SU-DHL-6 (cell line): ENCODE measurements around the gene IL1RL1.

ENCODE experiments used
- CTCF ChIP-seq: fragments of 200-600 bp; sonication (generic); IDR thresholded peaks from one replicate; pipeline ENCODE4 v1.5.1; 2017; ENCODE audit warnings: antibody characterized with exemption, mild to moderate bottlenecking, low read length, moderate library complexity; ENCODE audit not compliant: insufficient read depth, poor library complexity, severe bottlenecking
- EZH2phosphoT487 ChIP-seq: fragments of 200-600 bp; sonication (generic), shearing (Covaris generic); conservative IDR thresholded peaks from 2 replicates; pipeline ENCODE4 v1.6.1; 2018; ENCODE audit warnings: mild to moderate bottlenecking, antibody characterized with exemption, low read length, moderate library complexity, mixed read lengths

- no peak for TF ChIP-seq CTCF
- TF ChIP-seq EZH2phosphoT487 = no peak
Observed at GRCh38 chr2:102385522-102385921, 74.2 kb downstream of the IL1RL1 start.
